Measurements from ENCODE around the gene TAF4B.

Gene TAF4B

GRCh38 chr18:26304511-26304910 is 78.3 kb downstream of the TAF4B start:
- no peak for DNase-seq (ENCODE audit: low read depth)

GRCh38 chr18:26307161-26307773 is 81.0 kb downstream of the TAF4B start:
- DNase-seq (ENCODE audit: low read depth): no peak

- no peak for DNase-seq (ENCODE audit: low read depth)
Measured at GRCh38 chr18:26309281-26309680, 83.0 kb downstream of the TAF4B start.

GRCh38 chr18:26312199-26312598 is 86.0 kb downstream of the TAF4B start:
- DNase-seq (ENCODE audit: low read depth): no peak

- DNase-seq (ENCODE audit: low read depth): no peak
Measured at GRCh38 chr18:26317398-26317797, 91.2 kb downstream of the TAF4B start.

GRCh38 chr18:26320686-26321085 is 94.4 kb downstream of the TAF4B start:
- DNase-seq (ENCODE audit: low read depth): no peak

- DNase-seq (ENCODE audit: low read depth): no peak
Measured at GRCh38 chr18:26322890-26323653, 96.8 kb downstream of the TAF4B start.

- DNase-seq (ENCODE audit: low read depth): no peak
Measured at GRCh38 chr18:26325771-26326170, 99.5 kb downstream of the TAF4B start.

- no peak for DNase-seq (ENCODE audit: low read depth)
Measured at GRCh38 chr18:26327062-26327461, 100.8 kb downstream of the TAF4B start.

GRCh38 chr18:26332991-26333390 is 106.7 kb downstream of the TAF4B start:
- DNase-seq (ENCODE audit: low read depth): no peak

GRCh38 chr18:26335156-26335555 is 108.9 kb downstream of the TAF4B start:
- no peak for DNase-seq (ENCODE audit: low read depth)

- no peak for DNase-seq (ENCODE audit: low read depth)
Measured at GRCh38 chr18:26335571-26336487, 109.6 kb downstream of the TAF4B start.

GRCh38 chr18:26336572-26336971 is 110.3 kb downstream of the TAF4B start:
- no peak for DNase-seq (ENCODE audit: low read depth)

- no peak for DNase-seq (ENCODE audit: low read depth)
Measured at GRCh38 chr18:26342646-26343045, 116.4 kb downstream of the TAF4B start.

- no peak for DNase-seq (ENCODE audit: low read depth)
Measured at GRCh38 chr18:26350961-26351360, 124.7 kb downstream of the TAF4B start.

GRCh38 chr18:26356045-26356785 is 130.0 kb downstream of the TAF4B start:
- no peak for DNase-seq (ENCODE audit: low read depth)

- DNase-seq (ENCODE audit: low read depth): no peak
Measured at GRCh38 chr18:26357960-26358359, 131.7 kb downstream of the TAF4B start.

- no peak for DNase-seq (ENCODE audit: low read depth)
Measured at GRCh38 chr18:26362021-26362420, 135.8 kb downstream of the TAF4B start.

GRCh38 chr18:26367425-26367824 is 141.2 kb downstream of the TAF4B start:
- DNase-seq (ENCODE audit: low read depth): no peak

- no peak for DNase-seq (ENCODE audit: low read depth)
Measured at GRCh38 chr18:26370037-26370436, 143.8 kb downstream of the TAF4B start.

- DNase-seq (ENCODE audit: low read depth): no peak
Measured at GRCh38 chr18:26376105-26376504, 149.9 kb downstream of the TAF4B start.

GRCh38 chr18:26378701-26379100 is 152.5 kb downstream of the TAF4B start:
- DNase-seq (ENCODE audit: low read depth): no peak
